Measurements from ENCODE around the gene AIP.

AIP gene

GRCh38 chr11:67494371-67495233 is 11.8 kb downstream of the AIP start:
- no peak for DNase-seq

- no peak for DNase-seq
Measured at GRCh38 chr11:67495234-67496005, 12.6 kb downstream of the AIP start.

GRCh38 chr11:67496113-67496512 is 13.3 kb downstream of the AIP start:
- DNase-seq: no peak

- DNase-seq: no peak
Measured at GRCh38 chr11:67497656-67498291, 14.9 kb downstream of the AIP start.

GRCh38 chr11:67498544-67498972 is 15.7 kb downstream of the AIP start:
- DNase-seq: no peak

- no peak for DNase-seq
Measured at GRCh38 chr11:67499808-67500483, 17.1 kb downstream of the AIP start.

- no peak for DNase-seq
Measured at GRCh38 chr11:67500484-67500821, 17.6 kb downstream of the AIP start.

GRCh38 chr11:67500831-67501715 is 18.2 kb downstream of the AIP start:
- DNase-seq: no peak

- no peak for DNase-seq
Measured at GRCh38 chr11:67501854-67502253, 19.0 kb downstream of the AIP start.

GRCh38 chr11:67502328-67502979 is 19.6 kb downstream of the AIP start:
- no peak for DNase-seq

GRCh38 chr11:67503119-67504004 is 20.5 kb downstream of the AIP start:
- no peak for DNase-seq

- no peak for DNase-seq
Measured at GRCh38 chr11:67504005-67504949, 21.5 kb downstream of the AIP start.

GRCh38 chr11:67504950-67505581 is 22.2 kb downstream of the AIP start, which contains the start of gene PITPNM1:
Gene PITPNM1 (minus strand): TSS chr11:67505363. CDS start chr11:67504180, 1,183 bp downstream.
- peak; percentile 56 for DNase-seq

GRCh38 chr11:67505605-67506396 is 23.0 kb downstream of the AIP start:
- peak; percentile 88 for DNase-seq

GRCh38 chr11:67506426-67507051 is 23.7 kb downstream of the AIP start:
- DNase-seq: no peak

- DNase-seq: no peak
Measured at GRCh38 chr11:67507242-67507863, 24.5 kb downstream of the AIP start.

All from effector CD4-positive, alpha-beta T cell (primary cell).